ENCODE measurements around the gene YY1AP1. TPM values are rescaled to one million over a fixed set of nuclear protein-coding genes. Genes with fewer than 3 reads are reported as not detected.
A peak's percentile ranks its signal among the peaks of the same experiment; 100 is the strongest.
"Not testable (repeated sequence)": the region's sequence is repeated elsewhere in the genome, so short reads cannot be mapped to it uniquely, and the experiment has no call there.

YY1AP1 gene
- total RNA-seq, 2 donors from 2014 or later: 41.9 to 62.1 TPM

- H3K27me3 ChIP-seq: no peaks in the 10 kb centered on the region
- no peak overlapping the region for H3K27ac ChIP-seq
- H3K4me3 ChIP-seq: no peak overlapping the region
- no peaks in the 10 kb centered on the region for H3K4me1 ChIP-seq
- intact Hi-C loops (cut with DNase I): no loop called here
- TF ChIP-seq CTCF (IDR thresholded peaks at IDR 0.05): no peak
- no peaks in the 10 kb centered on the region for H3K9me3 ChIP-seq
- no peak for DNase-seq
- H3K9ac ChIP-seq (ENCODE audit: low read depth in 2 of 2, low read length in 2 of 2): no peak overlapping the region
- H3K36me3 ChIP-seq: no peaks in the 10 kb centered on the region
These were observed 65.2 kb downstream of the YY1AP1 start for GRCh38 chr1:155623357-155623756.

- no peaks in the 10 kb centered on the region for H3K27me3 ChIP-seq
- intact Hi-C loops (cut with DNase I): no loop called here
- H3K9ac ChIP-seq (ENCODE audit: low read depth in 2 of 2, low read length in 2 of 2): no peak overlapping the region
- H3K36me3 ChIP-seq: no peaks in the 10 kb centered on the region
- no peak for TF ChIP-seq CTCF (IDR thresholded peaks at IDR 0.05)
- H3K9me3 ChIP-seq: no peaks in the 10 kb centered on the region
- no peak overlapping the region for H3K4me3 ChIP-seq
- DNase-seq: no peak
- H3K4me1 ChIP-seq: no peaks in the 10 kb centered on the region
- no peak overlapping the region for H3K27ac ChIP-seq
These were observed 66.4 kb downstream of the YY1AP1 start for GRCh38 chr1:155622191-155622590.

GRCh38 chr1:155613226-155613625 lies 75.3 kb downstream of the YY1AP1 start:
- H3K4me1 ChIP-seq; H3K9ac ChIP-seq (ENCODE audit: low read depth in 2 of 2, low read length in 2 of 2); H3K9me3 ChIP-seq; H3K27ac ChIP-seq; DNase-seq; H3K27me3 ChIP-seq; intact Hi-C loops (cut with DNase I); H3K4me3 ChIP-seq; H3K36me3 ChIP-seq: not testable (repeated sequence)

- intact Hi-C loops (cut with DNase I); H3K9me3 ChIP-seq; H3K27me3 ChIP-seq; H3K4me1 ChIP-seq; DNase-seq; H3K36me3 ChIP-seq; H3K27ac ChIP-seq: not testable (repeated sequence)
- H3K9ac ChIP-seq (ENCODE audit: low read depth in 2 of 2, low read length in 2 of 2): peak overlapping the region in 1 of 2 donors; percentile 56
- peak overlapping the region; percentile 61 for H3K4me3 ChIP-seq
These were observed 78.3 kb downstream of the YY1AP1 start for GRCh38 chr1:155610257-155610647.

GRCh38 chr1:155609515-155610256 lies 78.9 kb downstream of the YY1AP1 start, which contains the start of gene MSTO1:
MSTO1 (plus strand) TSS chr1:155610218; CDS start chr1:155610249, 31 bp downstream.
- intact Hi-C loops (cut with DNase I): no loop called here

More at GRCh38 chr1:155609515-155610256, 78.9 kb downstream of the YY1AP1 start, which contains the start of gene MSTO1:
- Histone ChIP-seq H3K9ac (ENCODE audit: low read depth in 2 of 2, low read length in 2 of 2) (peak within 1 kb of the TSS; percentile 56 to 74), H3K27me3 (no peaks in the 10 kb centered on the region), H3K9me3 (no peaks in the 10 kb centered on the region), H3K36me3 (no peaks in the 10 kb centered on the region), H3K4me3 (peak within 1 kb of the TSS; percentile 61), H3K27ac (peak within 1 kb of the TSS; percentile 64), H3K4me1 (no peaks in the 10 kb centered on the region)
- no peak for TF ChIP-seq CTCF (IDR thresholded peaks at IDR 0.05)
- peak; percentile 96 for DNase-seq

Other genes starting within 250 kb of the YY1AP1 start
- gene ASH1L, start 126.0 kb downstream of the YY1AP1 start, total RNA-seq: 10 to 100 TPM; 37.7 to 47.2 TPM
- gene MSTO1, start 78.6 kb downstream of the YY1AP1 start, total RNA-seq: 10 to 100 TPM; 15.5 to 26.2 TPM
- gene DAP3, start 317 bp upstream of the YY1AP1 start, total RNA-seq: 100 to 1,000 TPM in 1 of 2 donors, 10 to 100 TPM in 1; 75.7 to 106 TPM
- gene GON4L, start 168.4 kb upstream of the YY1AP1 start, total RNA-seq: 10 to 100 TPM; 33.3 to 34.7 TPM
- 1 to 10 TPM; 1.2 to 4.6 TPM for gene SYT11, start 170.8 kb upstream of the YY1AP1 start, total RNA-seq
- 10 to 100 TPM; 14.6 to 51.7 TPM for gene RIT1, start 222.6 kb upstream of the YY1AP1 start, total RNA-seq
- 10 to 100 TPM; 42.5 to 56.0 TPM for gene KHDC4, start 245.6 kb upstream of the YY1AP1 start, total RNA-seq